SU-DHL-6 (cell line): ENCODE measurements around the gene EIF4EBP3.

Experiments used
- H2AFZ ChIP-seq: fragments of 200-600 bp; sonication (generic); 2 replicates; pipeline ENCODE4 v1.6.1; 2014; ENCODE audit warnings: low read depth, mild to moderate bottlenecking, moderate library complexity, mixed read lengths, antibody characterized with exemption, low read length; ENCODE audit not compliant: severe bottlenecking
- H3F3A ChIP-seq: fragments of 200-600 bp; shearing (Covaris generic); 2 replicates; pipeline ENCODE4 v1.6.0; 2016; ENCODE audit warnings: antibody characterized with exemption, mild to moderate bottlenecking; ENCODE audit not compliant: insufficient read depth
- H3K27ac ChIP-seq: fragments of 200-600 bp; sonication (generic); 2 replicates; pipeline ENCODE4 v1.5.1; 2016; ENCODE audit warnings: low read depth, mild to moderate bottlenecking, low read length, moderate library complexity, mixed read lengths
- H3K27me3 ChIP-seq: fragments of 200-600 bp; sonication (generic), shearing (Covaris generic); 2 replicates; pipeline ENCODE4 v1.6.0; 2014; ENCODE audit warnings: mild to moderate bottlenecking, low read length
- H3K36me3 ChIP-seq: fragments of 200-600 bp; sonication (generic); 2 replicates; pipeline ENCODE4 v1.6.1; 2014; ENCODE audit warnings: mild to moderate bottlenecking, low read length, mixed read lengths
- H3K4me2 ChIP-seq: fragments of 300-600, 200-600 bp; shearing (Covaris generic), sonication (generic); 2 replicates; pipeline ENCODE4 v1.6.0; 2014; ENCODE audit warnings: low read length, low read depth, mild to moderate bottlenecking; ENCODE audit not compliant: poor library complexity, severe bottlenecking
- H3K4me3 ChIP-seq: fragments of 200-600 bp; sonication (generic); 2 replicates; pipeline ENCODE4 v1.5.1; 2014; ENCODE audit warnings: antibody characterized with exemption, low read length, mild to moderate bottlenecking, mixed read lengths; ENCODE audit not compliant: insufficient read depth, poor library complexity, severe bottlenecking
- H3K79me2 ChIP-seq: fragments of 200-600 bp; sonication (generic); 2 replicates; pipeline ENCODE4 v1.6.1; 2014; ENCODE audit warnings: mild to moderate bottlenecking, low read length, moderate library complexity; ENCODE audit not compliant: insufficient read depth
- H3K9ac ChIP-seq: fragments of 200-600 bp; sonication (generic); 2 replicates; pipeline ENCODE4 v1.7.0; 2014; ENCODE audit warnings: mild to moderate bottlenecking, low read length
- H3K9me2 ChIP-seq: fragments of 200-600 bp; sonication (generic); replicated peaks from 2 replicates; pipeline ENCODE4 v1.6.1; 2014; ENCODE audit warnings: low read length; ENCODE audit not compliant: insufficient read depth
- H3K9me3 ChIP-seq: fragments of 200-600 bp; sonication (generic); 2 replicates; pipeline ENCODE4 v1.6.1; 2014; ENCODE audit warnings: low read length, mixed read lengths; ENCODE audit not compliant: insufficient read depth
- H4K20me1 ChIP-seq: fragments of 200-600 bp; sonication (generic); 2 replicates; pipeline ENCODE4 v1.6.1; 2014; ENCODE audit warnings: low read depth, mild to moderate bottlenecking, antibody characterized with exemption, low read length, moderate library complexity, mixed read lengths
- EZH2phosphoT487 ChIP-seq: fragments of 200-600 bp; sonication (generic), shearing (Covaris generic); conservative IDR thresholded peaks from 2 replicates; pipeline ENCODE4 v1.6.1; 2018; ENCODE audit warnings: mild to moderate bottlenecking, antibody characterized with exemption, low read length, moderate library complexity, mixed read lengths
- TF ChIP-seq, protein P1 (sequence below): fragments of 200-600 bp; sonication (generic); IDR thresholded peaks from one replicate; pipeline ENCODE4 v1.5.1; 2017; ENCODE audit warnings: antibody characterized with exemption, mild to moderate bottlenecking, low read length, moderate library complexity; ENCODE audit not compliant: insufficient read depth, poor library complexity, severe bottlenecking

EIF4EBP3 gene

DNA sequence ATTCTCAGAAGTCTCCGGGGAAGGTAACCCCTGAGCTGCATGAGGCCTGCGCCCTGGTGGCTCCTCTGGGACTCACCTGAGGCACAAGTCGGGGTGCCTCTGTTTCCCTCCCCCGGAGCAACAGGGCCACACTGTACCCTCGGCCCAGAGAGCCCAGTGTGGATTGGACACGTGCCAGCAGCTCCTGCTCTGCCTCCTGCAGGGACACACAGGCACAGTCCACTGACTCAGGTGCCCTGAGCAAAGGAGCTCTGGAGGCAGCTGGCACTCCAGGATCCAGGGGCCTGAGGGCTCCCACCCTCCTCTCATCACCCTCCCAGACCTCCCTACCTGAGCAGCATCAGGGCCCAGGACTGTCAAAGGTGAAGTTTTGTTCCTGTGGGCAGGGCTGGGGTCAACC is 46.7 kb downstream of the EIF4EBP3 start:
- Histone ChIP-seq H3K4me2 (no peak overlapping the region), H3K4me3 (no peak overlapping the region), H4K20me1 (no peaks in the 10 kb centered on the region), H3K27me3 (no peaks in the 10 kb centered on the region), H3K9me3 (no peaks in the 10 kb centered on the region), H3K27ac (no peak overlapping the region), H3K79me2 (no peaks in the 10 kb centered on the region), H3K9ac (no peak overlapping the region), H3K36me3 (no peaks in the 10 kb centered on the region), H2AFZ (no peak overlapping the region), H3F3A (no peaks in the 10 kb centered on the region), H3K9me2 (no peaks in the 10 kb centered on the region)
- TF ChIP-seq, protein P1, sequence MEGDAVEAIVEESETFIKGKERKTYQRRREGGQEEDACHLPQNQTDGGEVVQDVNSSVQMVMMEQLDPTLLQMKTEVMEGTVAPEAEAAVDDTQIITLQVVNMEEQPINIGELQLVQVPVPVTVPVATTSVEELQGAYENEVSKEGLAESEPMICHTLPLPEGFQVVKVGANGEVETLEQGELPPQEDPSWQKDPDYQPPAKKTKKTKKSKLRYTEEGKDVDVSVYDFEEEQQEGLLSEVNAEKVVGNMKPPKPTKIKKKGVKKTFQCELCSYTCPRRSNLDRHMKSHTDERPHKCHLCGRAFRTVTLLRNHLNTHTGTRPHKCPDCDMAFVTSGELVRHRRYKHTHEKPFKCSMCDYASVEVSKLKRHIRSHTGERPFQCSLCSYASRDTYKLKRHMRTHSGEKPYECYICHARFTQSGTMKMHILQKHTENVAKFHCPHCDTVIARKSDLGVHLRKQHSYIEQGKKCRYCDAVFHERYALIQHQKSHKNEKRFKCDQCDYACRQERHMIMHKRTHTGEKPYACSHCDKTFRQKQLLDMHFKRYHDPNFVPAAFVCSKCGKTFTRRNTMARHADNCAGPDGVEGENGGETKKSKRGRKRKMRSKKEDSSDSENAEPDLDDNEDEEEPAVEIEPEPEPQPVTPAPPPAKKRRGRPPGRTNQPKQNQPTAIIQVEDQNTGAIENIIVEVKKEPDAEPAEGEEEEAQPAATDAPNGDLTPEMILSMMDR, result no peak
- TF ChIP-seq EZH2phosphoT487, result no peak

GRCh38 chr5:140595538-140596300 is 48.3 kb downstream of the EIF4EBP3 start:
- no peak overlapping the region for H3K27ac ChIP-seq
- H3K4me3 ChIP-seq, result no peak overlapping the region
- no peaks in the 10 kb centered on the region for H3K36me3 ChIP-seq

DNA sequence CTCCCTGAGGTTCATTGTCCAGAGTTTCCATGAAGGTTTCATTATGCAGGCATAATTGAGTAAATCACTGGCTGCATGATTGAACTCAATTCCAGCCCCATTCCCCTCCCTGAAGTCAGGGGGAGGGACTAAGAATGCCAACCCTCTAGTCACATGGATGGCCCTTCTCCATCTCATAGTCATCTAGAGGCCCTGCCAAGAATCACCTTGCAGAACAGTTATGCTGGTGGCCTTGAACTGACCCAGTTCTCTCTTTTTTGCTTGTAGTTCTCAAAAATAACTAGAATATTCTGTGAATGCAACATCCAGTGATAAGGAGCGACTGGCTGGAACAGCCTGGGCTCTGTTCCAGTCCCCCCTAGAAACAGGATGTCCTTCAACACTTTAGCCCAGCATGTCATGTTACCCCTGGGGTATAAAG is 48.9 kb downstream of the EIF4EBP3 start:
- TF ChIP-seq, protein P1, result no peak
- TF ChIP-seq EZH2phosphoT487, result no peak
- no peak overlapping the region for H2AFZ ChIP-seq
- no peak overlapping the region for H3K4me2 ChIP-seq
- no peaks in the 10 kb centered on the region for H3K9me2 ChIP-seq
- H3K27me3 ChIP-seq, result no peaks in the 10 kb centered on the region
- H3K9ac ChIP-seq, result no peak overlapping the region
- no peaks in the 10 kb centered on the region for H4K20me1 ChIP-seq
- H3K79me2 ChIP-seq, result no peaks in the 10 kb centered on the region
- H3K4me3 ChIP-seq, result no peak overlapping the region
- H3F3A ChIP-seq, result no peaks in the 10 kb centered on the region
- H3K27ac ChIP-seq, result no peak overlapping the region
- no peaks in the 10 kb centered on the region for H3K36me3 ChIP-seq
- no peaks in the 10 kb centered on the region for H3K9me3 ChIP-seq

More at GRCh38 chr5:140595538-140596300, 48.3 kb downstream of the EIF4EBP3 start:
- H3K4me2 ChIP-seq, result no peak overlapping the region
- TF ChIP-seq, protein P1, result no peak
- TF ChIP-seq EZH2phosphoT487, result no peak
- H3K9me3 ChIP-seq, result no peaks in the 10 kb centered on the region
- no peak overlapping the region for H2AFZ ChIP-seq
- H3K9ac ChIP-seq, result no peak overlapping the region
- H3F3A ChIP-seq, result no peaks in the 10 kb centered on the region
- H3K27me3 ChIP-seq, result no peaks in the 10 kb centered on the region
- no peaks in the 10 kb centered on the region for H3K9me2 ChIP-seq
- H3K79me2 ChIP-seq, result no peaks in the 10 kb centered on the region
- H4K20me1 ChIP-seq, result no peaks in the 10 kb centered on the region
